Measurements from ENCODE around the gene YTHDF2. TPM values are rescaled to one million over a fixed set of nuclear protein-coding genes. Genes with fewer than 3 reads are reported as not detected.
"Not testable (repeated sequence)": the region's sequence is repeated elsewhere in the genome, so short reads cannot be mapped to it uniquely, and the experiment has no call there.

YTHDF2 gene
- total RNA-seq: 62.6 and 86.0 TPM in 2 replicates

- peak; percentile 91 to 98 for DNase-seq (ENCODE audit: low read depth in 2 of 2)
Measured at GRCh38 chr1:28736450-28737306, at the start of gene YTHDF2. YTHDF2 (plus strand) TSS chr1:28736940; CDS start chr1:28737121, 181 bp downstream.

- not testable (repeated sequence) for DNase-seq (ENCODE audit: low read depth in 2 of 2)
Measured at GRCh38 chr1:28691627-28692026, 45.1 kb upstream of the YTHDF2 start.

GRCh38 chr1:28703629-28704028 lies 33.1 kb upstream of the YTHDF2 start:
- DNase-seq (ENCODE audit: low read depth in 2 of 2): no peak

- DNase-seq (ENCODE audit: low read depth in 2 of 2): no peak
Measured at GRCh38 chr1:28716336-28716735, 20.4 kb upstream of the YTHDF2 start.

GRCh38 chr1:28718166-28718565 lies 18.6 kb upstream of the YTHDF2 start:
- no peak for DNase-seq (ENCODE audit: low read depth in 2 of 2)

- DNase-seq (ENCODE audit: low read depth in 2 of 2): peak in 1 of 2 donors; percentile 12
Measured at GRCh38 chr1:28718586-28719331, 18.0 kb upstream of the YTHDF2 start.

- no peak for DNase-seq (ENCODE audit: low read depth in 2 of 2)
Measured at GRCh38 chr1:28719332-28719619, 17.5 kb upstream of the YTHDF2 start.

- no peak for DNase-seq (ENCODE audit: low read depth in 2 of 2)
Measured at GRCh38 chr1:28720376-28720775, 16.4 kb upstream of the YTHDF2 start.

GRCh38 chr1:28721927-28722326 lies 14.8 kb upstream of the YTHDF2 start:
- DNase-seq (ENCODE audit: low read depth in 2 of 2): not testable (repeated sequence)

- not testable (repeated sequence) for DNase-seq (ENCODE audit: low read depth in 2 of 2)
Measured at GRCh38 chr1:28725365-28725764, 11.4 kb upstream of the YTHDF2 start.

- no peak for DNase-seq (ENCODE audit: low read depth in 2 of 2)
Measured at GRCh38 chr1:28735961-28736449, 735 bp upstream of the YTHDF2 start.

- peak; percentile 57 to 73 for DNase-seq (ENCODE audit: low read depth in 2 of 2)
Measured at GRCh38 chr1:28737307-28738132, 780 bp downstream of the YTHDF2 start.

GRCh38 chr1:28740118-28740517 lies 3.4 kb downstream of the YTHDF2 start:
- DNase-seq (ENCODE audit: low read depth in 2 of 2): no peak

- no peak for DNase-seq (ENCODE audit: low read depth in 2 of 2)
Measured at GRCh38 chr1:28744184-28744583, 7.4 kb downstream of the YTHDF2 start.

- DNase-seq (ENCODE audit: low read depth in 2 of 2): no peak
Measured at GRCh38 chr1:28745653-28746173, 9.0 kb downstream of the YTHDF2 start.

GRCh38 chr1:28750330-28750729 lies 13.6 kb downstream of the YTHDF2 start:
- DNase-seq (ENCODE audit: low read depth in 2 of 2): no peak

- not testable (repeated sequence) for DNase-seq (ENCODE audit: low read depth in 2 of 2)
Measured at GRCh38 chr1:28750771-28751294, 14.1 kb downstream of the YTHDF2 start.

GRCh38 chr1:28751315-28752060 lies 14.7 kb downstream of the YTHDF2 start:
- peak in 1 of 2 donors; percentile 45 for DNase-seq (ENCODE audit: low read depth in 2 of 2)

- no peak for DNase-seq (ENCODE audit: low read depth in 2 of 2)
Measured at GRCh38 chr1:28755701-28756100, 19.0 kb downstream of the YTHDF2 start.

GRCh38 chr1:28756846-28757245 lies 20.1 kb downstream of the YTHDF2 start:
- DNase-seq (ENCODE audit: low read depth in 2 of 2): peak in 1 of 2 donors; percentile 32

Data from dermis microvascular lymphatic vessel endothelial cell (primary cell).